LNCAP (cell line): ENCODE results near the gene SLC41A2.

ENCODE experiments used
- TF ChIP-seq, protein P1 (sequence below): fragments of 450-650 bp; IDR thresholded peaks from 2 replicates; pipeline ENCODE4 v1.5.1; 2017; ENCODE audit warnings: mild to moderate bottlenecking

The SLC41A2 gene

DNA sequence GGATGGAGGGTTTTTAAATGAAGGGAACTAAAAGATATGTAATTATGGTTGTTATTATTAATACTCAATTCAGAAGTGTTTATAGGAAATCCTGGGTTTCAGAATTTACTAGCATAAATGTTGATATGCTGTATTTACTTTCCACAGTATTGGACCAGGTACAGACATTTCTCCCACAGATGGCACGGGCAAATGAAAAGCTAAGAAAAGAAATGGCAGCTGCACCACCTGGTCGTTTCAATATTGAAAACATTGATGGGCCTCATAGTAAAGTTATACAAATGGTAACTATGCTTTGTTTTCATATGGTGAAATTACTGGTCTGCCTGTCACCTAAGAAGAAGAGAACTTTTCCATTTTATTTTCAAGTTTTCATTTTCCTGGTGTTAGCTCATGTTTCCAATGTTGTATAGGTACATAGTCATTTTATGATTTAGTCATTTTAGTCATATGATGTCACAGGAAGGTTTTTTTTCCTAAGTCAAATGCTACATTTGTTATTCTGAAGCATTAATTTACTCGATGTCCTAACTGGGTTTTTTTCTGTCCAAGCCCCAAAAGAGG lies 33.6 kb upstream of the SLC41A2 start:
- TF ChIP-seq, protein P1, sequence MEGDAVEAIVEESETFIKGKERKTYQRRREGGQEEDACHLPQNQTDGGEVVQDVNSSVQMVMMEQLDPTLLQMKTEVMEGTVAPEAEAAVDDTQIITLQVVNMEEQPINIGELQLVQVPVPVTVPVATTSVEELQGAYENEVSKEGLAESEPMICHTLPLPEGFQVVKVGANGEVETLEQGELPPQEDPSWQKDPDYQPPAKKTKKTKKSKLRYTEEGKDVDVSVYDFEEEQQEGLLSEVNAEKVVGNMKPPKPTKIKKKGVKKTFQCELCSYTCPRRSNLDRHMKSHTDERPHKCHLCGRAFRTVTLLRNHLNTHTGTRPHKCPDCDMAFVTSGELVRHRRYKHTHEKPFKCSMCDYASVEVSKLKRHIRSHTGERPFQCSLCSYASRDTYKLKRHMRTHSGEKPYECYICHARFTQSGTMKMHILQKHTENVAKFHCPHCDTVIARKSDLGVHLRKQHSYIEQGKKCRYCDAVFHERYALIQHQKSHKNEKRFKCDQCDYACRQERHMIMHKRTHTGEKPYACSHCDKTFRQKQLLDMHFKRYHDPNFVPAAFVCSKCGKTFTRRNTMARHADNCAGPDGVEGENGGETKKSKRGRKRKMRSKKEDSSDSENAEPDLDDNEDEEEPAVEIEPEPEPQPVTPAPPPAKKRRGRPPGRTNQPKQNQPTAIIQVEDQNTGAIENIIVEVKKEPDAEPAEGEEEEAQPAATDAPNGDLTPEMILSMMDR, result no peak

DNA sequence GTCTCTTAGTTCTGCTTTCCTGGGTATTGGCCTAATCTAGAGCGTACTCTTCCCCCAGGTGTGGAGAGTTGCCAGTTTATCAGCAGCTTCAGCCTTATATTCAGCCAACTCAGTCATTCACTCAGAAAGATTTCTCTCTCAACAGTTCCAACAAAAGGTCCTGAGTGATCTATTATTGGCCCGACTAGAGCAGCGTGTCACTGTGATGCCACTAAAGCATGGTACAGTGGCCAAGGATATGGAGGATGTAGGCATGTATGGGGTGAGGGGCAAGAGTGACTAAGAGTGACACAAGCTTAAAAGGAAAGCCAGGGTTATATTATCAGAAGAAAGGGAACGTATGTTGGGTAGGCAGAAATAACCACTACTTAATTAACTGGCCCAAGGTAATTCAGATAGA lies 32.9 kb upstream of the SLC41A2 start:
- TF ChIP-seq, protein P1, result no peak

DNA sequence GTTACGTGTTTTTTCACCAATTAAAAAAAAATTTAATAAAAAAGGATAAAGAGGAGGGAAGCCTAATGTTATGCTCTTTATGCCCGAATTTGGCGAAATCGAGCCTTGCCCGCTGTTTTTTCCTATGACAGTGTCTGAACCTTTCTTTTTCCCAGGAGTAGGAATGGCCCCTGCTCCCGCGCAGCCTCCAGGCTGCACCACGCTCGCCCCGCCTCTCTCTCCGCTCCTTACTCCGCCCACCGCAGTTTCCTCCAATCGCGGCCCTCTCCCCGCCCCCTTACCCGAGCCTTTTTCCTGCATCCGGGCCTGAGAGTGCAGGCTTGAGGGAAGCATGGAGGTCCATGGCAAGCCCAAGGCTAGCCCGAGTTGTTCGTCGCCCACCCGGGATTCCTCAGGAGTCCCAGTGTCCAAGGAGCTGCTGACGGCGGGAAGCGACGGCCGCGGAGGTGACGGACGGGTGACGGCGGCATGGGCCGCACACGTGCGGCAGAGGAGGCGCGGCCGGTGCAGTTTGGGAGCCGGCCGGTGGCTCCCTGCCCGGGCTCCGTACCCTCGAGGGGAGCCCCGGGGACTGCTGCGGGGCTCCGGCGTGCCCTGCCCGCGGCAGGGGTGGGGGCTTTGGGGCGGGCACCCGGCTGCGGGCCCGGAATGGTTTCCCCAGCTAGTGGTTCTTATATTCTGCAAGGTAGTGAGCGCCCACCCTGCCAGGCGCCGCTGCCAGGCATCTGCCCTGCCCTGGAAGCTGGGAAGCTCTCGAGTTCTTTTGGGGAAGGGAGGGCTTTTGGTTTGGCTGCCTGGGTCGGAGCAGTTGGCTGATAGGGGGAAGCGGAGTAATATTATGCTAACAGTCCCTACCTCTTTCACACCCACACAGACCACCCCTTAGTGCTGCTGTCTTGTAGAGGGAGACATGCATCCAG lies 28.2 kb upstream of the SLC41A2 start, which contains the start of gene NOPCHAP1:
TSS of gene NOPCHAP1 (plus strand) at position 295 of the 920 bp plus-strand sequence. CDS start at position 332, 37 bp downstream.
- TF ChIP-seq, protein P1, result no peak

DNA sequence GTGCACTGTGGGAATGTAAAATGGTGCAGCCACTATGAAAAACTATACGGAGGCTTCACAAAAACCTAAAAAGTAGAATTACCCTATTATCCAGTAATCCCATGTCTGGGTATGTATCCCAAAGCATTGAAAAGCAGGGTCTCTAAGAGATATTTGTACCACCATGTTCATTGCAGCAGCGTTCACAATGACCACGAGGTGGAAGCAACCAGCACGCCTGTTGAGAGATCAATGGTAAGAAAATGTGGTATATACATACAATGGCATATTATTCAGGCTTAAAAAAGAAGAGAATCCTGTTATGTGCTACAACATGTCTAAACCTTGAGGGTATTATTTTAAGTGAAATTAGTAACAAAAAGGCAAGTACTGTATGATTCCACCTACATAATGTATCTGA lies 27.1 kb upstream of the SLC41A2 start:
- TF ChIP-seq, protein P1, result no peak

DNA sequence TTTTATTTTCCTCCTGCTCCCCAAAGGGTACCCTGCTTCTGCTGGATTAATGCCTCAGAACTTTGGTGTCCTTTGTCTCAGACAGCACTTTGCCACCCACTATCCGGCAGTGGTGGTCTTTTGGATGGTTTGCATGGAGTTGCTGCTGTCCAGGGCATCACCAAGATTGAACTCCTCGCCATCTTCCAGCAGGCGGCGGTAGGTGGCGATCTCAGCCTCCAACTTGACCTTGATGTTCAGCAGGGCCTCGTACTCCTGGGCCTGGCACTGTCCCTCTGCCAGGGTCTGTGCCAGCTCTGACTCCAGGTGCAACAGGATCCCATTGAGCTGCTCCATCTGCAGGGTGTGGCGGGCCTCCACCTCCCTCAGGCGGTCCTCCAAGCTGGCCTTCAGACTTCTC lies 18.6 kb upstream of the SLC41A2 start:
- TF ChIP-seq, protein P1, result no peak

DNA sequence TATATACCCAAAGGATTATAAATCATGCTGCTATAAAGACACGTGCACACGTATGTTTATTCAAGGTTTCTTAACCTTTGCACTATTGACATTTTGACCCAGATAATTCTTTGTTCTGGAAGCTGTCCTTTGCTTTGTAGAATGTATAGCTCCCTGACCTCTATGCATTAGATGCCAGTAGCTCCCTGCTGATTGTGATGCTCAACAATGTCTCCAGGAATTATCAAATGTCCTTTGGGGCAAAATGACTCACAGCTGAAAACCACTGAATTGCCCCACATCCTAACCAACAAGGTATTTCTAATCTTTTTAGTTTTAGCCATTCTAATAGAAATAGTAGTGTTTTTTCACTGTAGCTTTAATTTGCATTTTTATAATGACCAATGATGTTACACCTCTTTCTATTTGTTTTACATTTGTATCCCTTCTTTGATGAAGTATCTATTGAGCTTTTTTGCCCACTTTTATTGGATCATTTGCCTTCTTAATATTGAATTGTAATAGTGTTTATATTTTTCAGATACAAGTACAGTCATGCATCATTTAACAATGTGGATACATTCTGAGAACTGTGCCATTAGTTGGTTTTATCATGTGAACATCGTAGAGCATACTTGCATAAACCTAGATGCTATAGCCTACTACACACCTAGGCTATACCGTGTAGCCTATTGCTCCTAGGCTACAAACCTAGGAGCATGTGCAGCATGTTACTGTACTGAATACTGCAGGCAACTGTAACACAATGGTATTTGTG lies 17.7 kb upstream of the SLC41A2 start:
- TF ChIP-seq, protein P1, result no peak

DNA sequence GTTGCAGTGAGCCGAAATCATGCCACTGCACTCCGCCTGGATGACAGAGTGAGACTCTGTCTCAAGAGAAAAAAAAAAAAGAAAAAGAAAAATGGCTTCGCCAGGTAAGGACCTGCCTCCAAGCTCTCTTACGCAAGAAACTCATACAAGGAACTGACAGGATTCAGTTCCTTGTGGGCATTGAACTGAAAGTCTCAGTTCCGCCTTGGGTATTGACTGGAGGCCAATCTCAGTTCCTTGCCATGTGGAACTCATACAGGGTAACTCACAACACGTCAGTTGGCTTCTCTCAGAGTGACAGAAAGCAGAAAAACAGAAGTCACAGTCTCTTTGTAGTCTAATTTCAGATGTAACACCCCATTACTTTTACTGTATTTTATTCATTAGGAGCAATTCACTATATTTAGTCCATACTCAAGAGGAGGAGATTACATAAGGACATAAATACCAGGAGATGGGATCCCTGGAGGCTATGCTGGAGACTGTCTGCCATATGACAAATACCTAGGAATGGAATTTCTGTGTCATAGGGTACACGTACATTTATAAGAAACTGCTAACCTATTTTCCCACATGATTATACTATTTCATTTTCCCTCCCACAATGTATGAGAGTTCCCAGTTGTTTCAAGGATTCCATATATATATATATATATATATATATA lies 16.7 kb upstream of the SLC41A2 start:
- TF ChIP-seq, protein P1, result no peak
